Upper lobe of right lung (tissue), 1 donor: ENCODE results near the gene EAPP. TPM values are rescaled to one million over a fixed set of nuclear protein-coding genes. Genes with fewer than 3 reads are reported as not detected.
"Not testable (repeated sequence)": the region's sequence is repeated elsewhere in the genome, so short reads cannot be mapped to it uniquely, and the experiment has no call there.

Source experiments
- ATAC-seq: fragments of 200-7000 bp; cut with Tn5 transposase; one replicate; pipeline ENCODE4 v1.9.1; 2020; ENCODE audit warnings: mild to moderate bottlenecking, moderate library complexity
- DNase-seq: peaks from one replicate; pipeline ENCODE4 v3.0.0-alpha.2; 2020
- H3K27ac ChIP-seq: fragments of 200-600 bp; one replicate; pipeline ENCODE4 v1.8.0; 2022
- H3K27me3 ChIP-seq: fragments of 200-600 bp; one replicate; pipeline ENCODE4 v1.8.0; 2022; ENCODE audit warnings: mild to moderate bottlenecking
- H3K36me3 ChIP-seq: fragments of 200-600 bp; one replicate; pipeline ENCODE4 v1.8.0; 2022
- H3K4me1 ChIP-seq: fragments of 200-600 bp; one replicate; pipeline ENCODE4 v1.8.0; 2022
- H3K4me3 ChIP-seq: fragments of 200-600 bp; one replicate; pipeline ENCODE4 v1.8.0; 2022; ENCODE audit warnings: mild to moderate bottlenecking
- H3K9me3 ChIP-seq: fragments of 200-600 bp; one replicate; pipeline ENCODE4 v1.8.0; 2022
- CTCF ChIP-seq: fragments of 200-600 bp; IDR thresholded peaks from one replicate; pipeline ENCODE4 v1.8.0; 2022; ENCODE audit warnings: antibody characterized with exemption
- intact Hi-C: fragments of 100-400 bp; cut with DNase I; formaldehyde crosslinking; loops from one replicate; pipeline ENCODE4 v1.11.0; 2022
- total RNA-seq: library from RNA; stranded (reverse); fragmentation: NEBNext Ultra II Directional; extraction: Animal tissue kit (Norgen Biotek cat#: 25700); gene quantifications from one replicate; pipeline ENCODE4 v1.2.1, GENCODE V29; 2021
- donor health status: DM: no; HTN: yes; CAD: no; lungs with severe emphysema.

EAPP gene
- total RNA-seq, 1 donor from 2014 or later: 26.9 TPM

GRCh38 chr14:34536951-34537676 is 2.4 kb downstream of the EAPP start:
- H3K27ac ChIP-seq: no peak overlapping the region
- H3K4me3 ChIP-seq: no peak overlapping the region
- ATAC-seq (no peak), DNase-seq (peak; percentile 13)
- TF ChIP-seq CTCF: no peak
- intact Hi-C loops: no loop called here
- H3K4me1 ChIP-seq: peaks cover 23% of the 10 kb centered on the region
- no peaks in the 10 kb centered on the region for H3K27me3 ChIP-seq
- H3K36me3 ChIP-seq: peaks cover 40% of the 10 kb centered on the region
- no peaks in the 10 kb centered on the region for H3K9me3 ChIP-seq

GRCh38 chr14:34527591-34527990 is 11.9 kb downstream of the EAPP start:
- TF ChIP-seq CTCF: no peak
- intact Hi-C loops: no loop called here
- peaks cover 99% of the 10 kb centered on the region for H3K36me3 ChIP-seq
- DNase-seq (peak; percentile 2), ATAC-seq (no peak)
- H3K9me3 ChIP-seq: no peaks in the 10 kb centered on the region
- no peaks in the 10 kb centered on the region for H3K4me1 ChIP-seq
- no peak overlapping the region for H3K27ac ChIP-seq
- no peak overlapping the region for H3K4me3 ChIP-seq
- H3K27me3 ChIP-seq: no peaks in the 10 kb centered on the region

GRCh38 chr14:34524216-34524615 is 15.3 kb downstream of the EAPP start:
- H3K4me3 ChIP-seq, H3K9me3 ChIP-seq, H3K27ac ChIP-seq, ATAC-seq, H3K27me3 ChIP-seq, H3K4me1 ChIP-seq, intact Hi-C loops, DNase-seq: not testable (repeated sequence)
- H3K36me3 ChIP-seq: peaks cover 100% of the 10 kb centered on the region

- no peaks in the 10 kb centered on the region for H3K27me3 ChIP-seq
- peaks cover 100% of the 10 kb centered on the region for H3K36me3 ChIP-seq
- H3K9me3 ChIP-seq: no peaks in the 10 kb centered on the region
- H3K27ac ChIP-seq: no peak overlapping the region
- ATAC-seq (no peak), DNase-seq (no peak)
- H3K4me1 ChIP-seq: no peaks in the 10 kb centered on the region
- TF ChIP-seq CTCF: no peak
- intact Hi-C loops: no loop called here
- no peak overlapping the region for H3K4me3 ChIP-seq
Observed at GRCh38 chr14:34522496-34522895, 17.0 kb downstream of the EAPP start.

GRCh38 chr14:34521071-34521470 is 18.4 kb downstream of the EAPP start:
- H3K27me3 ChIP-seq, ATAC-seq, H3K9me3 ChIP-seq, H3K27ac ChIP-seq, DNase-seq, H3K4me1 ChIP-seq, H3K4me3 ChIP-seq, intact Hi-C loops: not testable (repeated sequence)
- peaks cover 98% of the 10 kb centered on the region for H3K36me3 ChIP-seq

- DNase-seq, H3K4me1 ChIP-seq, intact Hi-C loops, H3K4me3 ChIP-seq, ATAC-seq, H3K27ac ChIP-seq, H3K9me3 ChIP-seq, H3K27me3 ChIP-seq: not testable (repeated sequence)
- H3K36me3 ChIP-seq: peaks cover 98% of the 10 kb centered on the region
Observed at GRCh38 chr14:34520304-34520970, 19.1 kb downstream of the EAPP start.

GRCh38 chr14:34507884-34508283 is 31.6 kb downstream of the EAPP start:
- H3K9me3 ChIP-seq: no peaks in the 10 kb centered on the region
- H3K4me3 ChIP-seq: no peak overlapping the region
- intact Hi-C loops: no loop called here
- no peaks in the 10 kb centered on the region for H3K27me3 ChIP-seq
- H3K36me3 ChIP-seq: no peaks in the 10 kb centered on the region
- no peaks in the 10 kb centered on the region for H3K4me1 ChIP-seq
- no peak for TF ChIP-seq CTCF
- no peak overlapping the region for H3K27ac ChIP-seq
- DNase-seq (no peak), ATAC-seq (no peak)
